Stimulated activated CD8-positive, alpha-beta memory T cell treated with anti-CD3 and anti-CD28 coated beads, Interleukin-12 subunit alpha, Interleukin-12 subunit beta, amount 100 ng/mL, for 4 hours (primary cell): ENCODE measurements around the gene KIAA0408.
"Not testable (repeated sequence)": the region's sequence is repeated elsewhere in the genome, so short reads cannot be mapped to it uniquely, and the experiment has no call there.

Experiments
- DNase-seq: peaks from one replicate; pipeline ENCODE4 v3.0.0-alpha.2; 2020; ENCODE audit warnings: low read depth

KIAA0408 gene

GRCh38 chr6:127412016-127412415, 47.2 kb downstream of the KIAA0408 start:
- DNase-seq = not testable (repeated sequence)
